H1 (cell line): ENCODE results near the gene CALML5. TPM values are rescaled to one million over a fixed set of nuclear protein-coding genes. Genes with fewer than 3 reads are reported as not detected.

Experiments used
- CTCF ChIA-PET: fragments of 300-600 bp; sonication (Branson Sonifier 250); formaldehyde crosslinking; loops from one replicate; lab custom pipeline; 2021; ENCODE audit not compliant: partially characterized antibody; lab: Charles Lee
- POLR2A ChIA-PET: fragments of 300-600 bp; sonication (Branson Sonifier 250); formaldehyde crosslinking; loops from one replicate; lab custom pipeline; 2021; ENCODE audit warnings: inconsistent platforms; ENCODE audit not compliant: partially characterized antibody; lab: Charles Lee
- DNase-seq, 2 experiments: peaks; one replicate each; pipeline versions ENCODE4 v3.0.0 to v3.0.0-alpha.2; 2010 to 2022; ENCODE audit warnings: low spot score in 2 of 2, low read depth in 1 of 2, mixed read lengths in 1 of 2
- FAIRE-seq: peaks from 2 replicates; lab custom pipeline; 2011; peaks lifted over from hg19 to GRCh38; lab: Jason Lieb, UNC
- H2AFZ ChIP-seq: 2 replicates; pipeline ENCODE4 v1.8.1; 2012; ENCODE audit warnings: low read length, inconsistent platforms
- H2AK5ac ChIP-seq: 2 replicates; pipeline ENCODE4 v1.6.1; 2013; ENCODE audit warnings: low read depth, low read length
- H2BK120ac ChIP-seq: replicated peaks from 2 replicates; pipeline ENCODE3; 2013; ENCODE audit warnings: low read depth, low read length, inconsistent platforms
- H2BK12ac ChIP-seq: 2 replicates; pipeline ENCODE4 v1.6.1; 2013; ENCODE audit warnings: low read depth, low read length
- H2BK15ac ChIP-seq: 2 replicates; pipeline ENCODE4 v1.6.1; 2013; ENCODE audit warnings: low read length
- H2BK20ac ChIP-seq: 2 replicates; pipeline ENCODE4 v1.6.1; 2013; ENCODE audit warnings: low read length
- H2BK5ac ChIP-seq: 2 replicates; pipeline ENCODE4 v1.6.1; 2013; ENCODE audit warnings: low read depth, low read length
- H3K14ac ChIP-seq: 2 replicates; pipeline ENCODE4 v1.6.1; 2013; ENCODE audit warnings: inconsistent platforms; ENCODE audit not compliant: insufficient read length
- H3K18ac ChIP-seq: 2 replicates; pipeline ENCODE4 v1.6.1; 2013; ENCODE audit warnings: low read length; ENCODE audit errors: extremely low read depth
- H3K23ac ChIP-seq: 2 replicates; pipeline ENCODE4 v1.6.1; 2013; ENCODE audit warnings: inconsistent platforms; ENCODE audit not compliant: insufficient read length
- H3K23me2 ChIP-seq: 2 replicates; pipeline ENCODE4 v1.6.1; 2013; ENCODE audit warnings: low read depth, low read length
- H3K27ac ChIP-seq: 2 replicates; pipeline ENCODE4 v1.6.1; 2011; ENCODE audit warnings: low read depth, low read length, inconsistent platforms
- H3K27me3 ChIP-seq, 4 experiments: replicated peaks in 1 of 4; 1 replicate in 1 of 4; 2 replicates in 3 of 4; pipeline versions ENCODE4 v1.6.1 to v1.8.1; 2011 to 2013; ENCODE audit warnings: low read length in 3 of 4, mild to moderate bottlenecking in 3 of 4, inconsistent platforms in 2 of 4, mixed read lengths in 2 of 4, moderate library complexity in 1 of 4; ENCODE audit not compliant: control insufficient read depth in 3 of 4, insufficient read depth in 3 of 4; ENCODE audit errors: extremely low read depth in 1 of 4
- H3K36me3 ChIP-seq, 4 experiments: 2 replicates each; pipeline versions ENCODE4 v1.6.1 to v1.8.1; 2011 to 2013; ENCODE audit warnings: mild to moderate bottlenecking in 4 of 4, low read length in 3 of 4, moderate library complexity in 2 of 4, control low read depth in 1 of 4, inconsistent platforms in 1 of 4; ENCODE audit not compliant: insufficient read depth in 4 of 4, control insufficient read depth in 2 of 4
- H3K4ac ChIP-seq: replicated peaks from 2 replicates; pipeline ENCODE3; 2013; ENCODE audit warnings: low read length, low read depth, mixed read lengths, inconsistent platforms; ENCODE audit not compliant: insufficient read length
- H3K4me1 ChIP-seq, 4 experiments: replicated peaks in 1 of 4; 1 replicate in 1 of 4; 2 replicates in 3 of 4; pipeline versions ENCODE4 v1.6.1 to v1.8.1; 2011 to 2013; ENCODE audit warnings: low read length in 3 of 4, inconsistent platforms in 2 of 4, mixed read lengths in 1 of 4; ENCODE audit not compliant: insufficient read depth in 4 of 4, control insufficient read depth in 3 of 4
- H3K4me2 ChIP-seq, 2 experiments: 2 replicates each; pipeline versions ENCODE4 v1.6.1 to v1.8.1; 2011 to 2013; ENCODE audit warnings: low read depth in 2 of 2, low read length in 2 of 2, control low read depth in 1 of 2, inconsistent platforms in 1 of 2, mild to moderate bottlenecking in 1 of 2; ENCODE audit not compliant: insufficient read depth in 1 of 2
- H3K4me3 ChIP-seq, 4 experiments: fragments of 200-600, 300-600 bp in 1 of 4; sonication (generic), shearing (Covaris generic), sonication (Bioruptor Twin) in 1 of 4; 2 replicates each; pipeline versions ENCODE4 v1.5.1 to v1.8.1; 2011 to 2016; ENCODE audit warnings: low read length in 4 of 4, low read depth in 3 of 4, control low read depth in 2 of 4, inconsistent platforms in 2 of 4, mild to moderate bottlenecking in 2 of 4, mixed read lengths in 1 of 4, moderate library complexity in 1 of 4; ENCODE audit not compliant: insufficient read depth in 2 of 4; ENCODE audit errors: extremely low read depth in 1 of 4
- H3K56ac ChIP-seq: replicated peaks from 2 replicates; pipeline ENCODE3; 2013; ENCODE audit warnings: low read depth, mild to moderate bottlenecking, mixed read lengths, low read length, inconsistent platforms; ENCODE audit not compliant: insufficient read length
- H3K79me1 ChIP-seq: 2 replicates; pipeline ENCODE4 v1.6.1; 2013; ENCODE audit warnings: low read depth, low read length, control low read depth
- H3K79me2 ChIP-seq, 2 experiments: 2 replicates each; pipeline versions ENCODE4 v1.6.1 to v1.8.1; 2012 to 2013; ENCODE audit warnings: low read length in 2 of 2, mild to moderate bottlenecking in 2 of 2, inconsistent platforms in 1 of 2; ENCODE audit not compliant: insufficient read depth in 2 of 2, control insufficient read depth in 1 of 2
- H3K9ac ChIP-seq, 4 experiments: replicated peaks in 1 of 4; 1 replicate in 1 of 4; 2 replicates in 3 of 4; pipeline versions ENCODE4 v1.6.1 to v1.8.1; 2011 to 2013; ENCODE audit warnings: low read depth in 3 of 4, low read length in 3 of 4, control low read depth in 2 of 4, mild to moderate bottlenecking in 2 of 4, moderate library complexity in 2 of 4, inconsistent platforms in 1 of 4; ENCODE audit errors: extremely low read depth in 1 of 4
- H3K9me3 ChIP-seq, 2 experiments: 2 replicates each; pipeline versions ENCODE4 v1.6.1 to v1.8.1; 2012 to 2013; ENCODE audit warnings: mild to moderate bottlenecking in 2 of 2, moderate library complexity in 2 of 2, control low read depth in 1 of 2, inconsistent platforms in 1 of 2, low read depth in 1 of 2, low read length in 1 of 2, mixed read lengths in 1 of 2; ENCODE audit not compliant: insufficient read depth in 2 of 2
- H4K20me1 ChIP-seq, 2 experiments: replicated peaks in 1 of 2; 2 replicates each; pipeline versions ENCODE3 to v1.8.1; 2011 to 2013; ENCODE audit warnings: inconsistent platforms in 2 of 2, low read length in 2 of 2, mild to moderate bottlenecking in 1 of 2; ENCODE audit not compliant: insufficient read depth in 2 of 2, control insufficient read depth in 1 of 2
- H4K5ac ChIP-seq: 2 replicates; pipeline ENCODE4 v1.6.1; 2013; ENCODE audit warnings: low read length, low read depth, mixed read lengths, inconsistent platforms; ENCODE audit not compliant: insufficient read length
- H4K8ac ChIP-seq: 2 replicates; pipeline ENCODE4 v1.8.0; 2013; ENCODE audit warnings: mild to moderate bottlenecking, moderate library complexity, low read length, inconsistent platforms; ENCODE audit not compliant: insufficient read depth; ENCODE audit errors: extremely low read depth
- H4K91ac ChIP-seq: replicated peaks from 2 replicates; pipeline ENCODE3; 2013; ENCODE audit warnings: low read length, mixed read lengths, inconsistent platforms; ENCODE audit not compliant: insufficient read length
- ZNF274 ChIP-seq: IDR thresholded peaks from 2 replicates; pipeline ENCODE4 v1.7.0; 2012; ENCODE audit warnings: low read length, borderline replicate concordance; ENCODE audit errors: extremely low read depth
- WGBS, 2 experiments: shearing (Covaris generic) in 1 of 2; methylation state at CpG; one replicate each; pipeline versions ENCODE4 v1.1.6 to v1.1.7; 2013 to 2015; ENCODE audit warnings: low lambda C conversion rate in 2 of 2, mixed read lengths in 2 of 2, inconsistent platforms in 1 of 2, low coverage in 1 of 2, missing lambda C conversion rate in 1 of 2; ENCODE audit not compliant: insufficient replicate concordance in 2 of 2, insufficient coverage in 1 of 2, insufficient read length in 1 of 2; ENCODE audit errors: extremely low coverage in 1 of 2, missing lambda C conversion rate in 1 of 2; 5-methylcytosine and 5-hydroxymethylcytosine counted together
- polyA plus RNA-seq, 7 experiments: library from polyadenylated mRNA; depleted of rRNA in 3 of 7; stranded (reverse) in 5 of 7; unstranded in 2 of 7; fragments of >200 nt in 5 of 7; fragments of 200-250 nt in 2 of 7; gene quantifications; 1 replicate in 5 of 7; 2 replicates in 1 of 7; 4 replicates in 1 of 7; pipeline versions ENCODE4 v1.2.1 to v1.2.3, GENCODE V29; 2011 to 2013; ENCODE audit warnings: missing spikeins in 2 of 7, mixed read lengths in 2 of 7
- total RNA-seq: library from RNA; stranded (reverse); fragmentation: NEBNext Ultra II Directional; extraction: Animal tissue kit (Norgen Biotek cat#: 25700); gene quantifications from 2 replicates; pipeline ENCODE4 v1.2.1, GENCODE V29; 2021

CALML5 gene
- total and polyA plus RNA-seq, 2 of the 8 experiments (the other 6 are each of a cell fraction or from before 2014, with no cell fraction given) = not detected

GRCh38 chr10:5527332-5528200, 28.2 kb upstream of the CALML5 start:
- H2BK120ac ChIP-seq = no peak overlapping the region
- ChIA-PET CTCF (interaction anchor here (1.0 to 2.4 kb wide), 5 partner anchors 11 to 86 kb away, joined by 4 to 8 read pairs (median 5); no protein-coding TSS in a partner anchor), POLR2A (interaction anchor here (0.5 to 0.6 kb wide), 2 partner anchors 62 to 122 kb away, joined by 4 read pairs; no protein-coding TSS in a partner anchor)
- no peak overlapping the region for H2AK5ac ChIP-seq
- H2BK5ac ChIP-seq = no peak overlapping the region
- no peak overlapping the region for H3K14ac ChIP-seq
- H2AFZ ChIP-seq = no peak overlapping the region
- no peak overlapping the region for H3K4me3 ChIP-seq
- no peak for FAIRE-seq
- no peak overlapping the region for H3K27ac ChIP-seq
- H2BK12ac ChIP-seq = no peak overlapping the region
- H3K79me1 ChIP-seq = no peaks in the 10 kb centered on the region
- no peak overlapping the region for H4K5ac ChIP-seq
- H3K56ac ChIP-seq = no peak overlapping the region
- H3K9me3 ChIP-seq = peaks cover 0 to 3% of the 10 kb centered on the region in 2 experiments; a peak in 1 of 4 replicates
- H3K4me1 ChIP-seq = peaks cover 0 to 5% (median 0%) of the 10 kb centered on the region in 4 experiments; a peak in 1 of 7 replicates
- no peak overlapping the region; the same call in 1 of the 2 replicates for H2BK15ac ChIP-seq
- no peaks in the 10 kb centered on the region; the same call in 1 of the 2 replicates for H3K23me2 ChIP-seq
- WGBS, 2 experiments = 90% methylated on average over 10 of the region's 10 CpGs; no CpG with 5 or more reads in 1 of the 2 experiments
- H2BK20ac ChIP-seq = no peak overlapping the region
- H3K9ac ChIP-seq = no peak overlapping the region
- no peak overlapping the region for H3K4ac ChIP-seq
- H3K36me3 ChIP-seq = no peaks in the 10 kb centered on the region
- no peak overlapping the region for H4K91ac ChIP-seq
- no peak overlapping the region for H4K8ac ChIP-seq
- TF ChIP-seq ZNF274 = no peak
- TF ChIP-seq, all 59 proteins: peak for 0
- Histone ChIP-seq H3K27me3 (no peaks in the 10 kb centered on the region), H3K18ac (no peak overlapping the region), H3K79me2 (no peaks in the 10 kb centered on the region), H4K20me1 (no peaks in the 10 kb centered on the region), H3K4me2 (no peak overlapping the region), H3K23ac (no peak overlapping the region)
- no peak for DNase-seq
